K562 (cell line): Measurements from ENCODE around the gene HPX. TPM values are rescaled to one million over a fixed set of nuclear protein-coding genes. Genes with fewer than 3 reads are reported as not detected.

ENCODE experiments used
- ATAC-seq: fragments of 200-7000 bp; cut with Tn5 transposase; 3 replicates; pipeline ENCODE4 v1.9.1; 2020; ENCODE audit warnings: moderate library complexity
- BruUV-seq: library from RNA; stranded (reverse); fragments of 400-500 nt; replicated peaks from 2 replicates; lab custom pipeline; 2021; lab: Mats Ljungman, UMichigan
- CTCF ChIA-PET: fragments of 300-600 bp; formaldehyde crosslinking; extraction: SDS; loops from one replicate; lab custom pipeline; 2021; ENCODE audit warnings: low intra/inter-chr PET ratio; lab: Yijun Ruan, JAX
- POLR2A ChIA-PET: fragments of 300-600, 350-650 bp; sonication (Branson Sonifier 250); formaldehyde crosslinking; extraction: SDS; loops from one replicate; lab custom pipeline; 2021; ENCODE audit warnings: antibody characterized with exemption, inconsistent platforms; lab: Yijun Ruan, JAX
- DNase-seq, 4 experiments: peaks; one replicate each; pipeline versions ENCODE4 v3.0.0 to v3.0.0-alpha.2; 2011 to 2018; ENCODE audit warnings: low spot score in 3 of 4, mixed read lengths in 3 of 4; ENCODE audit errors: extremely low read depth in 1 of 4
- FAIRE-seq: peaks from 2 replicates; lab custom pipeline; 2011; peaks lifted over from hg19 to GRCh38; lab: Jason Lieb, UNC
- H2AFZ ChIP-seq: 2 replicates; pipeline ENCODE4 v1.6.0; 2011; ENCODE audit warnings: low read depth, low read length, control low read depth, inconsistent platforms
- H3K27ac ChIP-seq: fragments of 200-600 bp; 3 replicates; pipeline ENCODE4 v1.8.0; 2011; ENCODE audit warnings: low read depth, mild to moderate bottlenecking, control low read depth, inconsistent platforms, low read length, moderate library complexity, mixed read lengths; ENCODE audit errors: extremely low read depth
- H3K27me3 ChIP-seq, 2 experiments: fragments of 300-600 bp in 1 of 2; 2 replicates in 1 of 2; 3 replicates in 1 of 2; pipeline versions ENCODE4 v1.6.0 to v1.8.0; 2011; ENCODE audit warnings: inconsistent platforms in 2 of 2, low read length in 2 of 2, mild to moderate bottlenecking in 1 of 2, mixed read lengths in 1 of 2, moderate library complexity in 1 of 2; ENCODE audit not compliant: control insufficient read depth in 2 of 2, insufficient read depth in 2 of 2
- H3K36me3 ChIP-seq: fragments of 300-600 bp; 3 replicates; pipeline ENCODE4 v1.8.0; 2011; ENCODE audit warnings: mild to moderate bottlenecking, low read length, inconsistent platforms; ENCODE audit not compliant: control insufficient read depth, insufficient read depth
- H3K4me1 ChIP-seq, 2 experiments: fragments of 200-600 bp in 1 of 2; replicated peaks in 1 of 2; 2 replicates in 1 of 2; 3 replicates in 1 of 2; pipeline versions ENCODE4 v1.5.1 to v1.8.0; 2011; ENCODE audit warnings: inconsistent platforms in 2 of 2, low read length in 2 of 2, mild to moderate bottlenecking in 1 of 2, mixed read lengths in 1 of 2, moderate library complexity in 1 of 2; ENCODE audit not compliant: control insufficient read depth in 2 of 2, insufficient read depth in 2 of 2
- H3K4me2 ChIP-seq: 2 replicates; pipeline ENCODE4 v1.6.1; 2011; ENCODE audit warnings: low read length, control low read depth, inconsistent platforms, mixed read lengths; ENCODE audit not compliant: insufficient read depth
- H3K4me3 ChIP-seq: fragments of 200-600 bp; sonication (generic), shearing (Covaris generic); 2 replicates; pipeline ENCODE4 v1.5.1; 2016; ENCODE audit warnings: control low read depth, inconsistent platforms
- H3K79me2 ChIP-seq: fragments of 200-600 bp; 3 replicates; pipeline ENCODE4 v1.8.0; 2011; ENCODE audit warnings: low read length, inconsistent platforms; ENCODE audit not compliant: control insufficient read depth, insufficient read depth
- H3K9ac ChIP-seq, 2 experiments: 2 replicates each; pipeline versions ENCODE4 v1.6.0 to v1.6.1; 2011; ENCODE audit warnings: low read depth in 2 of 2, low read length in 2 of 2, control low read depth in 1 of 2, inconsistent platforms in 1 of 2, mild to moderate bottlenecking in 1 of 2, mixed read lengths in 1 of 2; ENCODE audit not compliant: insufficient read depth in 1 of 2
- H3K9me1 ChIP-seq: one replicate; pipeline ENCODE4 v1.6.0; 2011; ENCODE audit warnings: inconsistent platforms, mild to moderate bottlenecking, low read length, moderate library complexity; ENCODE audit not compliant: control insufficient read depth, insufficient read depth
- H3K9me3 ChIP-seq: replicated peaks from 2 replicates; pipeline ENCODE4 v1.5.1; 2011; ENCODE audit warnings: low read depth, low read length, inconsistent platforms; ENCODE audit not compliant: control insufficient read depth, insufficient read depth
- H4K20me1 ChIP-seq: replicated peaks from 2 replicates; pipeline ENCODE4 v1.6.1; 2011; ENCODE audit warnings: low read length, inconsistent platforms, mixed read lengths; ENCODE audit not compliant: control insufficient read depth, insufficient read depth
- ATF1 ChIP-seq, 2 experiments: fragments of 450-650 bp in 1 of 2; IDR thresholded peaks; 2 replicates each; pipeline ENCODE4 v1.6.1; 2016; ENCODE audit warnings: missing compliant biosample characterization in 1 of 2, missing genetic modification characterization in 1 of 2
- CREB1 ChIP-seq, 2 experiments: sonication (generic) in 1 of 2; formaldehyde crosslinking in 1 of 2; IDR thresholded peaks; 2 replicates each; pipeline versions ENCODE4 v1.6.1 to v1.8.0; 2012 to 2022; ENCODE audit warnings: inconsistent platforms in 1 of 2, mild to moderate bottlenecking in 1 of 2, missing genetic modification reagents in 1 of 2, moderate library complexity in 1 of 2
- CREB3 ChIP-seq: fragments of 450-650 bp; conservative IDR thresholded peaks from 2 replicates; pipeline ENCODE4 v1.6.1; 2016; ENCODE audit warnings: missing genetic modification characterization, low read depth, mild to moderate bottlenecking, missing compliant biosample characterization, moderate library complexity
- DDX20 ChIP-seq: fragments of 450-650 bp; IDR thresholded peaks from 2 replicates; pipeline ENCODE4 v1.6.1; 2016; ENCODE audit warnings: missing genetic modification characterization, low read depth, mild to moderate bottlenecking, missing compliant biosample characterization, moderate library complexity
- ELF4 ChIP-seq: fragments of 450-650 bp; formaldehyde crosslinking; IDR thresholded peaks from 2 replicates; pipeline ENCODE4 v1.4.0; 2022; ENCODE audit warnings: missing genetic modification characterization
- GABPB1 ChIP-seq: sonication (generic); formaldehyde crosslinking; IDR thresholded peaks from 2 replicates; pipeline ENCODE4 v1.8.0; 2022; ENCODE audit warnings: mild to moderate bottlenecking, missing genetic modification reagents
- GTF2A2 ChIP-seq: IDR thresholded peaks from 2 replicates; pipeline ENCODE4 v1.6.1; 2016; ENCODE audit warnings: mild to moderate bottlenecking, missing genetic modification characterization, missing compliant biosample characterization
- HNRNPH1 ChIP-seq: fragments of 200-400 bp; formaldehyde crosslinking; optimal IDR thresholded peaks from 2 replicates; pipeline ENCODE3; 2017; ENCODE audit warnings: low read depth, mild to moderate bottlenecking, low read length, moderate library complexity
- HNRNPUL1 ChIP-seq: fragments of 200-400 bp; formaldehyde crosslinking; IDR thresholded peaks from 2 replicates; pipeline ENCODE4 v1.6.1; 2017; ENCODE audit warnings: low read length
- ILF3 ChIP-seq: fragments of 450-650 bp; IDR thresholded peaks from 2 replicates; pipeline ENCODE4 v1.6.1; 2018; ENCODE audit warnings: antibody characterized with exemption, mild to moderate bottlenecking, moderate library complexity, borderline replicate concordance
- MEF2A ChIP-seq: IDR thresholded peaks from 2 replicates; pipeline ENCODE4 v1.6.1; 2011; ENCODE audit warnings: low read depth, mild to moderate bottlenecking, low read length, moderate library complexity; ENCODE audit not compliant: control insufficient read depth
- MEIS2 ChIP-seq: fragments of 450-650 bp; IDR thresholded peaks from 2 replicates; pipeline ENCODE4 v1.6.1; 2014; ENCODE audit warnings: mild to moderate bottlenecking; ENCODE audit not compliant: partially characterized antibody
- NRF1 ChIP-seq, 2 experiments: fragments of 450-650 bp; IDR thresholded peaks in 1 of 2; conservative IDR thresholded peaks in 1 of 2; 2 replicates each; pipeline ENCODE4 v1.6.1; 2014; ENCODE audit warnings: mild to moderate bottlenecking in 2 of 2
- RHOXF2B ChIP-seq: fragments of 250-450 bp; sonication (Bioruptor Pico); conservative IDR thresholded peaks from 2 replicates; pipeline ENCODE4 v1.5.1; 2021
- TCFL5 ChIP-seq: fragments of 250-450 bp; sonication (Bioruptor Pico); conservative IDR thresholded peaks from 2 replicates; pipeline ENCODE4 v1.6.1; 2021; ENCODE audit warnings: mild to moderate bottlenecking, moderate library complexity, matching md5 sums
- TGIF2 ChIP-seq: sonication (generic); formaldehyde crosslinking; IDR thresholded peaks from 2 replicates; pipeline ENCODE4 v1.8.1; 2022; ENCODE audit warnings: mild to moderate bottlenecking, missing genetic modification reagents, moderate library complexity
- ZBTB49 ChIP-seq: sonication (generic); formaldehyde crosslinking; IDR thresholded peaks from 2 replicates; pipeline ENCODE4 v1.8.0; 2022; ENCODE audit warnings: missing genetic modification reagents, mild to moderate bottlenecking, borderline replicate concordance
- ZFP1 ChIP-seq: fragments of 450-650 bp; formaldehyde crosslinking; IDR thresholded peaks from 2 replicates; pipeline ENCODE4 v1.4.0; 2020; ENCODE audit warnings: mild to moderate bottlenecking, mixed read lengths
- ZNF717 ChIP-seq: fragments of 250-450 bp; sonication (Bioruptor Pico); IDR thresholded peaks from 2 replicates; pipeline ENCODE4 v1.5.0; 2021
- WGBS: fragments of 100-300 bp; shearing (Covaris generic); methylation state at CpG from one replicate; pipeline ENCODE4 v1.1.6; 2016; ENCODE audit warnings: low coverage, mixed read lengths; ENCODE audit not compliant: insufficient coverage; ENCODE audit errors: missing lambda C conversion rate; 5-methylcytosine and 5-hydroxymethylcytosine counted together
- in situ Hi-C: fragments of 300-500 bp; cut with MboI; formaldehyde crosslinking; loops from 4 replicates; pipeline ENCODE4 v1.15.0; 2018; ENCODE audit warnings: inconsistent platforms, mixed read lengths
- intact Hi-C: fragments of 100-400 bp; cut with micrococcal nuclease; formaldehyde crosslinking; loops from 2 replicates; pipeline ENCODE4 v1.14.2; 2022
- polyA plus RNA-seq, 8 experiments: library from polyadenylated mRNA; depleted of rRNA in 4 of 8; stranded (reverse) in 5 of 8; unstranded in 3 of 8; fragments of >200 nt; fragmentation: Nextera tagmentation in 2 of 8; fragmentation: Illumina TruSeq in 1 of 8; extraction: Ambion mirVana in 2 of 8; extraction: Trizol in 1 of 8; gene quantifications; 2 replicates each; pipeline versions ENCODE4 v1.2.1 to v1.2.3, GENCODE V29; 2011 to 2014; ENCODE audit warnings: inconsistent platforms in 1 of 8, missing spikeins in 1 of 8
- total RNA-seq, 7 experiments: library from RNA; depleted of rRNA in 6 of 7; stranded (reverse); fragments of >200 nt in 6 of 7; fragmentation: Illumina TruSeq in 2 of 7; extraction: Trizol in 2 of 7; gene quantifications; 2 replicates each; pipeline versions ENCODE4 v1.2.1 to v1.2.3, GENCODE V29; 2011 to 2021; ENCODE audit warnings: low replicate concordance in 1 of 7

The HPX gene
- total and polyA plus RNA-seq, 9 of the 15 experiments (the other 6 are each of a cell fraction or from before 2014, with no cell fraction given), result 0.12 to 1.2 (median 0.49) TPM; not detected in 1

GRCh38 chr11:6488821-6489220 is 48.0 kb upstream of the HPX start:
- 90% methylated on average over 3 of the region's 3 CpGs for WGBS
- intact Hi-C loops, result no loop called here
- peak; percentile 21; the same call in 2 of the 3 replicates for ATAC-seq

More at GRCh38 chr11:6488821-6489220, 48.0 kb upstream of the HPX start:
- no peaks in the 10 kb centered on the region for H3K27me3 ChIP-seq
- no peaks in the 10 kb centered on the region; a peak in 1 of 5 replicates for H3K4me1 ChIP-seq
- ChIA-PET POLR2A (interaction anchor here (4.9 kb wide), 1 partner anchor 11 kb away, joined by 33 read pairs; the partner anchor contains the start of gene DNHD1), CTCF (no interaction called here)
- DNase-seq (no peak), FAIRE-seq (no peak)
- H2AFZ ChIP-seq, result no peak overlapping the region
- BruUV-seq, result no TSS peak
- H4K20me1 ChIP-seq, result no peaks in the 10 kb centered on the region
- H3K79me2 ChIP-seq, result peaks cover 5% of the 10 kb centered on the region; the same call in 1 of the 3 replicates
- no peak overlapping the region for H3K4me2 ChIP-seq
- H3K9ac ChIP-seq, result no peak overlapping the region
- in situ Hi-C loops, result no loop called here
- peaks cover 77% of the 10 kb centered on the region for H3K36me3 ChIP-seq
- no peak for TF ChIP-seq TCFL5 (CRISPR knock-in tag)
- TF ChIP-seq CREB1 (IDR thresholded peaks at IDR 0.05), result no peak
- no peak for TF ChIP-seq CREB1 (CRISPR knock-in tag; IDR thresholded peaks at IDR 0.05)
- TF ChIP-seq ILF3, result no peak
- TF ChIP-seq ATF1 (CRISPR knock-in tag; IDR thresholded peaks at IDR 0.05), result no peak
- no peak for TF ChIP-seq ATF1 (tag; IDR thresholded peaks at IDR 0.05)
- no peak for TF ChIP-seq RHOXF2B
- TF ChIP-seq ZNF717 (CRISPR knock-in tag), result no peak
- no peak for TF ChIP-seq MEIS2
- TF ChIP-seq HNRNPH1, result no peak
- no peak for TF ChIP-seq GABPB1 (CRISPR knock-in tag)
- no peak for TF ChIP-seq NRF1 (conservative IDR thresholded peaks at IDR 0.05 in 1 of 2, IDR thresholded peaks at IDR 0.05 in 1 of 2)
- no peak for TF ChIP-seq ELF4
- TF ChIP-seq MEF2A, result no peak
- no peak for TF ChIP-seq DDX20
- TF ChIP-seq CREB3 (tag), result no peak
- no peak for TF ChIP-seq ZBTB49 (CRISPR knock-in tag)
- no peak for TF ChIP-seq HNRNPUL1
- no peak for TF ChIP-seq ZFP1
- TF ChIP-seq TGIF2 (CRISPR knock-in tag), result no peak
- no peak for TF ChIP-seq GTF2A2
- no peak overlapping the region for H3K27ac ChIP-seq
- no peaks in the 10 kb centered on the region for H3K9me1 ChIP-seq
- no peak overlapping the region for H3K4me3 ChIP-seq
- H3K9me3 ChIP-seq, result no peaks in the 10 kb centered on the region
